Measurements from ENCODE around the gene PBLD.
"Not testable (repeated sequence)": the region's sequence is repeated elsewhere in the genome, so short reads cannot be mapped to it uniquely, and the experiment has no call there.

PBLD gene

GRCh38 chr10:68277814-68278213 lies 54.9 kb downstream of the PBLD start:
- DNase-seq, result not testable (repeated sequence)

- DNase-seq, result no peak
Observed at GRCh38 chr10:68276224-68276623, 56.5 kb downstream of the PBLD start.

GRCh38 chr10:68275600-68276126 lies 57.1 kb downstream of the PBLD start:
- no peak for DNase-seq

DNA sequence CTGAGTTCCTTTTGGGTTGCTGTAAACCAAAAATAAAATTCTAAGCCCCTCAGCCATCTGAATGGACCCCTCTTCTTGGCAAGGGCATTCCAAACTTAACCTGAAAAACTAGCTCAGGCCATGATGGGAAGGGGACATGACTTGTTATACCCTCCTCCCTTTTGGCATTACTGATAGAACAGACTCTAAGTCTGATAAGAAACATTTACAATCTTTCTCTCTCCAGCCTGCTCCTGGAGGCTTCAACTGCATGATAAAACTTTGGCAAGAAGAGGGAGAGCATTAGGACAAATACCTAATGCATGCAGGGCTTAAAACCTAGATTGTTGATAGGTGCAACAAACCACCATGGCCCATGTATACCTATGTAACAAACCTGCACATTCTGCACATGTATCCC lies 59.9 kb downstream of the PBLD start:
- no peak for DNase-seq

DNA sequence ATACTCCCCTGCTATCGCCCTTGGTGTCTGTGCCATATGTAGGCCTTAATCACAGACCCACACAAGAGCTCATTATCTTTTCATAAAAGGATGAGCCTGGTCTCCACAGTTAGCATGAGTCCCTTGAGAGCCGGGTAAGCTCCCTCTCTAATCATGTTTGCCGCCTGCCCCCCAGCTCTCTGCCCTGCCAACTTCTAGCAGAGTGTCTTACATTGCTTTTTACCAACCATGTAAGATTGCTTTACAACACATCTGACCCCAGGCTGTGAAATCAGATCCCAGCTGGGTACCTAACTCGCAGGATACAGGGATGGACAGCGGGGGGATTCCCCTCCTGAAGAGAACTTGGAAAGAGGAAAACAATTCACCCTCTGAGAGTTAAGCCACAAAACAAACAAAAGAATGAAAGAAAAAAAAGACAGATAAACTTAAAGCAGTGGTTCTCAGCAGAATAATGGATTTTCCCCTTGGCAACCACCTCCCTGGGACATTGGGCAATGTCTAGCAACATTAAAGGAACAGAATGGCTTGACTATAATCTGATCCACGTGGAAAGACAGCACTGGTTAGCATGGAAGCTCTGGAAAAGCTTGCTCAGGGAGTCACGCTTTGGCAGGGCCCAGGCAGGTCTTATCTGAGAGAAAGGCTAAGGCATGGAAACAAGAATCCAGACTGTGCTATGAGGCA lies 61.4 kb downstream of the PBLD start:
- peak; percentile 23 for DNase-seq

GRCh38 chr10:68269562-68270290 lies 63.0 kb downstream of the PBLD start:
- no peak for DNase-seq

GRCh38 chr10:68261132-68261856 lies 71.4 kb downstream of the PBLD start:
- DNase-seq, result no peak

- no peak for DNase-seq
Observed at GRCh38 chr10:68253346-68253745, 79.4 kb downstream of the PBLD start.

- DNase-seq, result no peak
Observed at GRCh38 chr10:68251625-68252495, 80.9 kb downstream of the PBLD start.

- no peak for DNase-seq
Observed at GRCh38 chr10:68251151-68251550, 81.6 kb downstream of the PBLD start.

DNA sequence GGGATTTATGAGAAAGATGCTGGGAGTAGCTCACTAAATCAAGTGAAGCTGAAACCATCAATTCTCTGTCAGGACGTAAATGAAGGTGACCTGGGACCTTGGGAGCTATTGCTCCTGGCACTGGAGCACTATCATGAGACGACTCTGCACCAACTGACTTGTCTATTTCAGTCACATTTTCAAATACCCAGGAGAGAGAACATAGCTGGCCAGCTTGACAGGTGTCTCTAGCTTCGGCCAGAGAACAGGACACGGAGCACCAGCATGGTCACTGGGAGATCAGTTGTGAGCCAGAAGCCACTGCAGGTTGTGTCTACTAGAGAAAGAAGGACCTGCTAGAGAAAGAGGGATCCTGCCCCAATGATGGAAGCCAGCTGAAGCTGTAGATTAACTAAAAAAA lies 83.4 kb downstream of the PBLD start:
- DNase-seq, result no peak

DNA sequence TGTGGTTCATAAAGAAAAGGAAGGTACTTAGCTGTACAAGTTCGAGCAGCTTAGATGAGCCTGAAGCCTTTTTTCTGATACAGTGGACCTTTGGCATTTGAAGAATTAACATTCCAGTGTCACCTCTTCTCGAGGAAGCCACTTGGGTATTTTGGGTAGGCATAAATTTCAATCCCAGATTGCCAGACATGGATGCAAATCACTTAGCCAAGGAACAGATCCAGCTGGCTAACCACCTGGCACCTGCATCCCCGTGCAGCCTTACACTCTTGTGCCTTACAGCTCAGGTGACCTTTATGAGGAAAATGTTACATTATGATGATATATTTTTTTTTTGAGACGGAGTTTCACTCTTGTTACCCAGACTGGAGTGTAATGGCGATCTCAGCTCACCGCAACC lies 84.8 kb downstream of the PBLD start:
- DNase-seq, result no peak

DNA sequence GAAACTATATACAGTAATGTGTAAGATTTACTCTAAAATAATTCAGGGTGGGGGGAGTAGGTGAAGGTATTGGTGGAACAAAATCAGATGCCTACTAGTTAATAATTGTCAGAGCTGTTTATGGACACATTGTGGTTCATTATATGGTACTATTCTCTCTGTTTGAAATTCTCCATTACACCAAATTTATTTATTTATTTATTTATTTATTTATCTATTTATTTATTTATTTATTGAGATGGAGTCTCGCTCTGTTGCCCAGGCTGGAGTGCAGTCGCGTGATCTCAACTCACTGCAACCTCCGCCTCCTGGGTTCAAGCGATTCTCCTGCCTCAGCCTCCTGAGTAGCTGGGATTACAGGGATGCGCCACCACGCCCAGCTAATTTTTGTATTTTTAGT lies 86.3 kb downstream of the PBLD start:
- DNase-seq, result not testable (repeated sequence)

DNA sequence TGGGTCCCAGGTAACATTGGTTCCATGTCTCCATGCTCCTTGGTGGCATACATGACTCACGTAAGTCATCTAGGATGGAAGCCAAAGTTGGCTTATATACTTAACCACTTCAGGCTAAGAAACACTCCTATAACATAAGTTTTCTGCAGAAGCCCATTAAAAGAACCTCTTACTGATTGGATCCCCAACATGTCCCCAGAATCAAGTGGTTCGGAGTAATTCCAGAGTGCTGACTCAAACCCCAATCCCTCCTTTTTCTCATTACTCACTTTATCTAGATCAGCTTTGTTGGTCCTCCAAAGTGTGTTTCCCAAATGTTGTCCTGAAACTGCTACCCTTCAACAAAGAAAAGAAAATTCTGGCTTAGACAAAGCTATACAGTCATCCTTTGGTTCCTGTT lies 90.7 kb downstream of the PBLD start:
- no peak for DNase-seq

- no peak for DNase-seq
Observed at GRCh38 chr10:68239596-68240150, 93.1 kb downstream of the PBLD start.

GRCh38 chr10:68239069-68239468 lies 93.7 kb downstream of the PBLD start:
- DNase-seq, result no peak

DNA sequence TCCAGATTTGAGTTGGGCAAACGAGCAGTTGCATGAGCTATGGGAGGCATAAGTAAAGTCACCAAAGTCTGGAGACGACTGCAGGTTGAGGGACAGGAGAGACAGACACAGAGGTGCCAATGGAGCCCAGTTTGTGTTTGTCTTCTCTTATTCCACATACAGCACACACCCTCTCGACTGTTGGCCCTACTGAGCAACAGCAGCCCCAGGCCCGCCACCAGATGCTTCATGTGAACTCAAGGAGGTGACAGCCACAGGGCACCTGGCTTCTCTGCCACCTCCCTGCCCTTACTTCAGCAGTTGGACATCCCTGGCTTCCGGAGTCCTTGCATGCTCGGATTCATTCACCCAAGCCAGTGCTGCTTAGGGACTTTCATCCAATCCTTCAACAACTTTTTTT lies 94.4 kb downstream of the PBLD start:
- DNase-seq, result no peak

DNA sequence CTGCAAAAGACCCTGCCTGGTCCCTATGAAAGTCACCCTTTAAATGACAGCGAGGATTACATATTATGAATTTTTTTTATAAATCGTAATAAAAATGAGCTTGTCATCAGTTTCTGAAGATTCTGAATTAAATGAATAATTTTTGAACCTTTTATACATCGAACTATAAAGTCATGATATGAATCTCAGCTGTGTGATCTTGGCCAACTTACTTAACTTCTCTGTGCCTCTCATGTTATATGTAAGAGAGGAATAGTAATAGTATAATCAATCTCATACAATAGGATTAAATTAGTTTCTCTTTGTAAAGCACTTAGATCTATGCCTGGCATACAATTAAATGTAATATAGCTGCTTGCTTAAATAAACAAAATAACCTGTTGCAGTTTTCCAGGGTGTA lies 95.6 kb downstream of the PBLD start:
- no peak for DNase-seq

DNA sequence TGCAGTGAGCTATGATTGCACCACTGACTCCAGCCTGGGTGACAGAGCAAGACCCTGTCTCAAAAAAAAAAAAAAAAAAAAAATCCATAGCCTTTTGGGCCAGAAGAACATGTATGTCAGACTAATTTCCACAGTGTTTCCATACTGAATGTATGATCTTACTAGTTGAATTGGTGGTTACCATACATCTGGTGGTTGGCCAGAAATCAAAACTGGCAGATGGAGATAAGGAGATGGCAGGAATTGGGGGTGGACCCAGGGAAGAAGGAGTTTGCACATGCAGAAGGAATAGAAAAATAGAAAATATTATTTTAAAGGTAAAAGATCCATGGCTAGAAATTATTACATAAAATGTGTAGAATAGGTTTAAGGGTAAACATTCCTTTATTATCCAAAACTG lies 97.1 kb downstream of the PBLD start:
- DNase-seq, result no peak

DNA sequence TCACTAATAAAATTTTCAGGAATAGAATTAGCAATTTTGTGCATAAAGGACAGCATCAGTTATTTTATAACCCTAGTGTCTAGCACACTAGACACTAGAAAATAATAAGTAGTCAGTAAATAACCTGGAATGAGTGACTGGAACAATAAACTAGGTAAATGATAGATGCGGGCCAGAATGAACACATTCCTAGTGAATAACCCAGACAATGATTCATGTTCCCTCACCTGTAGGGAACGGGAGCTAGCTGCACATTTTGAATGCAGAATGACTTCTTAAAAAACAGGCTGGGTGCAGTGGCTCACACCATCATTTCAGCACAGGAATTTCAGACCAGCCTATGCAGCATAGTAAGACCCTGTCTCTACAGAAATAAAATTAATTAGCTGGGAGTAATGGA lies 97.6 kb downstream of the PBLD start:
- DNase-seq, result no peak

GRCh38 chr10:68233046-68233445 lies 99.7 kb downstream of the PBLD start:
- DNase-seq, result no peak
